Fibroblast of villous mesenchyme (primary cell): ENCODE results near the gene ABHD17B. TPM values are rescaled to one million over a fixed set of nuclear protein-coding genes. Genes with fewer than 3 reads are reported as not detected.
"Not testable (repeated sequence)": the region's sequence is repeated elsewhere in the genome, so short reads cannot be mapped to it uniquely, and the experiment has no call there.

ENCODE experiments used
- DNase-seq: peaks from one replicate; pipeline ENCODE4 v3.0.0-alpha.2; 2010; ENCODE audit warnings: low read depth
- H3K4me3 ChIP-seq: 2 replicates; pipeline ENCODE4 v1.5.1; 2011; ENCODE audit warnings: low read depth, mild to moderate bottlenecking, low read length
- total RNA-seq: library from RNA; depleted of rRNA; stranded (reverse); fragments of >200 nt; gene quantifications from 2 replicates; pipeline ENCODE4 v1.2.3, GENCODE V29; 2012
- TF ChIP-seq, protein P1 (sequence below): IDR thresholded peaks from 2 replicates; pipeline ENCODE4 v1.5.1; 2012; ENCODE audit warnings: low read depth, mild to moderate bottlenecking, low read length; ENCODE audit not compliant: insufficient read depth

Gene ABHD17B
- total RNA-seq, 1 donor, result 27.2 TPM

DNA sequence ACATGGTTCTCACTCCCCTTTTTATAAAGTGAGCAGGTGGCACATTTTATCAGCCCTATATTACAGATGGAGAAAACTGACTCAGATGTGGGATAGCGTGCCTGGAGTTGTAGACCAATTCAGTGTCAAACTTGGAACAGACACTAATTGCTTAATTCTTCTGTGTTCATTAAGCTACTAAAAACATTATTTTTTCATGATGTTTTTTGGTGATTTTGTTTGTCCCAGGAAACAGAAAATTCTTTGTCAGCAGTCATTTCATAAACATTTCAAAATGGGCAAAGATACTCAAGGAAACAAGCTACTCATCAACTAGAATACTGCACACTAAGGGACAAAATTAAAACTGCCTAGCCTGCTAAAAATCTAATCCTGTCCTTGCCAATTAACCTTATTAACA is 2.2 kb downstream of the ABHD17B start:
- peak overlapping the region; percentile 92 for H3K4me3 ChIP-seq
- no peak for DNase-seq
- TF ChIP-seq, protein P1, sequence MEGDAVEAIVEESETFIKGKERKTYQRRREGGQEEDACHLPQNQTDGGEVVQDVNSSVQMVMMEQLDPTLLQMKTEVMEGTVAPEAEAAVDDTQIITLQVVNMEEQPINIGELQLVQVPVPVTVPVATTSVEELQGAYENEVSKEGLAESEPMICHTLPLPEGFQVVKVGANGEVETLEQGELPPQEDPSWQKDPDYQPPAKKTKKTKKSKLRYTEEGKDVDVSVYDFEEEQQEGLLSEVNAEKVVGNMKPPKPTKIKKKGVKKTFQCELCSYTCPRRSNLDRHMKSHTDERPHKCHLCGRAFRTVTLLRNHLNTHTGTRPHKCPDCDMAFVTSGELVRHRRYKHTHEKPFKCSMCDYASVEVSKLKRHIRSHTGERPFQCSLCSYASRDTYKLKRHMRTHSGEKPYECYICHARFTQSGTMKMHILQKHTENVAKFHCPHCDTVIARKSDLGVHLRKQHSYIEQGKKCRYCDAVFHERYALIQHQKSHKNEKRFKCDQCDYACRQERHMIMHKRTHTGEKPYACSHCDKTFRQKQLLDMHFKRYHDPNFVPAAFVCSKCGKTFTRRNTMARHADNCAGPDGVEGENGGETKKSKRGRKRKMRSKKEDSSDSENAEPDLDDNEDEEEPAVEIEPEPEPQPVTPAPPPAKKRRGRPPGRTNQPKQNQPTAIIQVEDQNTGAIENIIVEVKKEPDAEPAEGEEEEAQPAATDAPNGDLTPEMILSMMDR, result no peak

DNA sequence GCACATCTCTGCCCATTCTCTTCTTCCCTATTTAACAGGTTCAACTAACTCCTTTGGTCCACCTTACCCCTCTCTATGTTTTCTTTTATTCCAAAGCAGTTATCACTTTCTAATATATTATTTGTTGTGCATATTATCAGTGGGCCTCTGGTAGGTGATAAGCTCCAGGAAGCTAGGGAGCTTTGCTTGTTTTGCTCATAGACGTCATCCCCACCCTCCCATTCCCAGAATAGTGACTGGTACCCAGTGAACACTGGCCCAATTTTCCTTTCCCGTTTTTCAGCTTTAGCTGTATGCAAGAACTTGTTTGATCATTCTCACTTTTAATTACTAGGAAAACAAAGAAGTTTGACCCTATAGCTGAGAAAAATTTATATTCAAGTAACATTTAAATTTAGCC is 6.9 kb downstream of the ABHD17B start:
- no peak for DNase-seq
- TF ChIP-seq, protein P1, result no peak

DNA sequence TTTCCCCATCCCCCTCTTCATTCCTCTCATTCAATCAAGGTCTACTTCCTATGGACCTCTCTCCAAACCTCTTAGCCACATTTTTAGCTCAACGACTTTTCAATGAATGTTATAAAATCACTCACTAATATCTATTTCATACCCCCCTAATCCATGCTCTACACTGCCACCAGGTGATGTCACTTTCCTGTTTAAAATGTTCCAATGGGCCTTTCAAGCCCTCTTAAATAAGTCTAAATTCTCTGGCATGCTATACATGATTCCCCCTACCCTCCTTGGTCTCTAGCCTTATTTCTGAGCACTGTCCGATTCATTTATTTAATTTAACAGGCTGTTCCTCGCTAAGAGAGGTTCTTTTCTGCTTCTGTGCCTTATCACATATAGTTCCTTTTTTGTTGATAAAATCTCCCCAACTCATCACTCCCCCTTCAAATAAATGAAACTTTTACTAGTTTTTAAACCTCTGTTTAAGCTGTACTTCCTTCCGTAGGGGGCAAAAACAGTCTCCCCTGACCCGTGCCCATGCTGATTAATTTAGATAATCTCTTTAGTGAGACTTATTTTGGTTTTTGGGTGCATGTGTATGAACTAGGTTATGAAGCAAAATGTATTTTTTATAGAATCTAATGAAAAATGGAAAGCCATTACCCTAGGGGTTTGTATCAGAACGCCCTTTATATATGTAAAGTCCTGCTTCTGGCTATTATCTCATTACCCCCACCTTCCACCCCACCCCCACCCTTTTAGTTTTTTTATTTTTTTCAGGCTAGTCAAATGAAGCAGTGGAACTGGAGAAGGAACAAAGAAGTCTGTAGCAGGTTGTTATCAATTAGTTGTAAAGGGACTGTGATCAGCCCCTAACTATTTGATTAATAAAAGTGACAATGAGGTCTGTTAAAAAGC is 9.0 kb downstream of the ABHD17B start:
- TF ChIP-seq, protein P1, result no peak
- no peak overlapping the region for H3K4me3 ChIP-seq
- no peak for DNase-seq

More for the DNA sequence above, 6.9 kb downstream of the ABHD17B start:
- H3K4me3 ChIP-seq, result no peak overlapping the region

DNA sequence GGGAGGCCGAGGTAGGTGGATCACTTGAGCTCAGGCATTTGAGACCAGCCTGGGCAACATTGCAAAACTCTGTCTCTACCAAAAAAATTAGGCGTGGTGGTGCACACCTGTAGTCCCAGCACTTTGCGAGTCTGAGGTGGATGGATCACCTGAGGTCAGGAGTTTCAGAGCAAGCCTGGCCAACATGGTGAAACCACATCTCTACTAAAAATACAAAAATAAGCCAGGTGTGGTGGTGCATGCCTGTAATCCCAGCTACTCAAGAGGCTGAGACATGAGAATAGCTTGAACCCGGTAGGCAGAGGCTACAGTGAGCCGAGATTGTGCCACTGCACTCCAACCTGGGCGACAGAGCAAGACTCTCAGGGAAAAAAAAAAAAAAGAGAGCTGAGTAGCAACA is 12.2 kb downstream of the ABHD17B start:
- DNase-seq, H3K4me3 ChIP-seq: not testable (repeated sequence)

DNA sequence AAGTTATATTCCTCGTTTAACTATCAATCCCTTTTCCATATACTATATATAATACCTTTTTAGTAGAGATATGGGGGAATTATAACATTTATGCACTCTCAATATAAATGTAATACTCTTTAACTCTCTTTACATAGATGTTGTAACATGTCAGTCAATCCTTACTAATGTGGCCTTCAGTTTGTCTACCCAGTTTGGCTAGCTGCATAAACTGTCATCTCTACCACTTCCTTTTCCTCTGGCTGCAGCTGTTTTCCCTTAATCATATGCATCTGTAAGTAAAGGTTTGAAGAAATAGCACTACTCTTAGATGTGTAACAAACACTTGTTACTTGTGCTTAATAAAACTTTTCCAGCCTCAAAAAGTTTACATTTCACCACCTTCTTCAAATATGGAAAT is 13.4 kb downstream of the ABHD17B start:
- DNase-seq, result no peak
- TF ChIP-seq, protein P1, result no peak
- no peak overlapping the region for H3K4me3 ChIP-seq

DNA sequence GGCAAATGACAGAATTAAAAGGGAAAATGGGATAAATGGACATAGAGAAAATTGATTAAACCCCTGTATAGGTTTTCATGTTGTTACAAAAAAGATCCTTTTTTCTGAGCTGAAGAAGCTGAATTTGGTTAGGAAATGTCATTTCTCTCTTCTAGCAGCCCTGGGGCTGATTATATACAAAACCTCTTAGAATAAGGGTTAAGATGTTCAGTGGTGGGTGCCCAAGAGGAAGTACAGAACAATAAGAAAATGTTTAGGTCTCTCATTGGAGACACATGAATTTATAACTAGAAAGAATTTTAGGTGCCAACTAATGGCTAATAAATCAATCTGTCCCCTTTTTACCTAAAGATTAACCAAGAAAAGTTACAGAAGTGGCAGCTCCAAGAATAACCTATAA is 14.2 kb downstream of the ABHD17B start:
- H3K4me3 ChIP-seq, result no peak overlapping the region
- TF ChIP-seq, protein P1, result no peak
- no peak for DNase-seq

DNA sequence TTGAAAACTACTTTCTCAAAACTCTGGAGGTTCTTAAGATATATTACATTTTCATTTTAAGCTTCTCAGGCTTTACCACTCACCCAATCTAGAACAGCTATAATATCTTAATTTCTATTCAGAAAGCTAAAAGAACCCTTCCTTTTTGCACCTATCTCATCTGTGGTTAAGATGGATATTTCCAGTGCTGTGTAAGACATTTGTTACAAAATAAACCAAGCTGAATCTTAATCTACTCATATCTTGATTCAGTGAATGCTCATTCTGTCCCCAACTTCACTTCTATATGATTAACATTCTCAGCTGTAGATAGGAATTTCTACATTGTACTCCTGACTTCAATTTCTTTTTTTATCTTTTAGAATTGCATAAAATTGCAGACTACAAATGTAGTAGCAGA is 15.0 kb downstream of the ABHD17B start:
- H3K4me3 ChIP-seq, result no peak overlapping the region
- no peak for DNase-seq
- TF ChIP-seq, protein P1, result no peak
